DND-41 (cell line): Measurements from ENCODE around the gene LTBP1.

Experiments used
- ATAC-seq: fragments of 200-7000 bp; cut with Tn5 transposase; 3 replicates; pipeline ENCODE4 v1.9.1; 2021; ENCODE audit warnings: low read depth; ENCODE audit not compliant: insufficient read depth
- DNase-seq: peaks from one replicate; pipeline ENCODE4 v3.0.0-alpha.2; 2020
- H2AFZ ChIP-seq: 2 replicates; pipeline ENCODE4 v1.6.0; 2012; ENCODE audit warnings: low read depth, low read length
- H3K27ac ChIP-seq: 2 replicates; pipeline ENCODE4 v1.5.1; 2012; ENCODE audit warnings: low read length, inconsistent platforms
- H3K27me3 ChIP-seq: fragments of 200-600 bp; sonication (generic); 2 replicates; pipeline ENCODE4 v1.6.0; 2012; ENCODE audit warnings: low read length, mild to moderate bottlenecking, inconsistent platforms; ENCODE audit not compliant: insufficient read depth, poor library complexity
- H3K36me3 ChIP-seq: 2 replicates; pipeline ENCODE4 v1.5.1; 2012; ENCODE audit warnings: low read length, inconsistent platforms; ENCODE audit not compliant: insufficient read depth
- H3K4me1 ChIP-seq: 2 replicates; pipeline ENCODE4 v1.5.1; 2012; ENCODE audit warnings: mild to moderate bottlenecking, low read length; ENCODE audit not compliant: insufficient read depth
- H3K4me2 ChIP-seq: 2 replicates; pipeline ENCODE4 v1.6.0; 2012; ENCODE audit warnings: mild to moderate bottlenecking, moderate library complexity, low read length, inconsistent platforms; ENCODE audit not compliant: insufficient read depth
- H3K4me3 ChIP-seq, 2 experiments: fragments of 200-600 bp in 1 of 2; shearing (Covaris generic) in 1 of 2; 2 replicates each; pipeline ENCODE4 v1.5.1; 2012 to 2016; ENCODE audit warnings: inconsistent platforms in 2 of 2, low read length in 2 of 2, mild to moderate bottlenecking in 2 of 2, low read depth in 1 of 2, moderate library complexity in 1 of 2
- H3K79me2 ChIP-seq: 2 replicates; pipeline ENCODE4 v1.6.0; 2012; ENCODE audit warnings: low read length, inconsistent platforms; ENCODE audit not compliant: insufficient read depth
- H3K9ac ChIP-seq: 2 replicates; pipeline ENCODE4 v1.6.0; 2012; ENCODE audit warnings: low read depth, mild to moderate bottlenecking, inconsistent platforms, low read length, moderate library complexity
- H3K9me3 ChIP-seq: 2 replicates; pipeline ENCODE4 v1.5.1; 2012; ENCODE audit warnings: low read length, moderate library complexity, mild to moderate bottlenecking, inconsistent platforms; ENCODE audit not compliant: insufficient read depth, severe bottlenecking
- H4K20me1 ChIP-seq: 2 replicates; pipeline ENCODE4 v1.6.0; 2012; ENCODE audit warnings: low read length; ENCODE audit not compliant: insufficient read depth
- EZH2 ChIP-seq: IDR thresholded peaks from 3 replicates; pipeline ENCODE4 v1.6.1; 2012; ENCODE audit warnings: borderline replicate concordance, low read depth, mild to moderate bottlenecking, moderate library complexity, low read length, inconsistent platforms; ENCODE audit not compliant: severe bottlenecking
- TF ChIP-seq, protein P1 (sequence below): IDR thresholded peaks from 2 replicates; pipeline ENCODE4 v1.5.1; 2012; ENCODE audit warnings: borderline replicate concordance, low read length, moderate library complexity, mild to moderate bottlenecking; ENCODE audit not compliant: poor library complexity, severe bottlenecking; ENCODE audit errors: extremely low read depth

The LTBP1 gene

DNA sequence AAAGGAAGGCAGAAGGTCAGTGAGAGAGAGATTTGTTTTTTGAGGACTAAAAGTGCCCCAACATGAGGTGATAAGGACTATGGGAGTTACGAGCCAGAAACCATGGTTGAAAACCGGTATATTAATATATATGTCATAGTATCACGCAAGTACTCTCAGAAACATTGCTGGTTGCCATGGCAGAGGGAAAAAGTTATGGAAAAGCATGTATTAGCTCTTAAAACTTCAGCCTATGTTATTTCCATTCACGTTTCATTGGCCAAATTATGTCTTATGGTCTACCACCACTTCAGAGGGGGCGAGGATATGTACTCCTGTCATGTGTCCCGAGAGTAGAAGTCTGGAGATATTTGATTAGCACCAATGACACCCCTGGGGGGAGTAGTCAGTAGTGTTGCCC lies 125.9 kb downstream of the LTBP1 start:
- TF ChIP-seq, protein P1, sequence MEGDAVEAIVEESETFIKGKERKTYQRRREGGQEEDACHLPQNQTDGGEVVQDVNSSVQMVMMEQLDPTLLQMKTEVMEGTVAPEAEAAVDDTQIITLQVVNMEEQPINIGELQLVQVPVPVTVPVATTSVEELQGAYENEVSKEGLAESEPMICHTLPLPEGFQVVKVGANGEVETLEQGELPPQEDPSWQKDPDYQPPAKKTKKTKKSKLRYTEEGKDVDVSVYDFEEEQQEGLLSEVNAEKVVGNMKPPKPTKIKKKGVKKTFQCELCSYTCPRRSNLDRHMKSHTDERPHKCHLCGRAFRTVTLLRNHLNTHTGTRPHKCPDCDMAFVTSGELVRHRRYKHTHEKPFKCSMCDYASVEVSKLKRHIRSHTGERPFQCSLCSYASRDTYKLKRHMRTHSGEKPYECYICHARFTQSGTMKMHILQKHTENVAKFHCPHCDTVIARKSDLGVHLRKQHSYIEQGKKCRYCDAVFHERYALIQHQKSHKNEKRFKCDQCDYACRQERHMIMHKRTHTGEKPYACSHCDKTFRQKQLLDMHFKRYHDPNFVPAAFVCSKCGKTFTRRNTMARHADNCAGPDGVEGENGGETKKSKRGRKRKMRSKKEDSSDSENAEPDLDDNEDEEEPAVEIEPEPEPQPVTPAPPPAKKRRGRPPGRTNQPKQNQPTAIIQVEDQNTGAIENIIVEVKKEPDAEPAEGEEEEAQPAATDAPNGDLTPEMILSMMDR, result no peak
- TF ChIP-seq EZH2, result no peak
- H2AFZ ChIP-seq, result no peak overlapping the region
- H3K79me2 ChIP-seq, result no peaks in the 10 kb centered on the region
- H3K27me3 ChIP-seq, result no peaks in the 10 kb centered on the region
- DNase-seq, result no peak
- no peak overlapping the region for H3K27ac ChIP-seq
- no peaks in the 10 kb centered on the region for H4K20me1 ChIP-seq
- no peaks in the 10 kb centered on the region for H3K9me3 ChIP-seq
- no peak overlapping the region for H3K4me3 ChIP-seq
- H3K4me1 ChIP-seq, result no peaks in the 10 kb centered on the region
- no peak overlapping the region for H3K9ac ChIP-seq
- no peaks in the 10 kb centered on the region for H3K36me3 ChIP-seq
- no peak overlapping the region for H3K4me2 ChIP-seq
- ATAC-seq, result no peak

DNA sequence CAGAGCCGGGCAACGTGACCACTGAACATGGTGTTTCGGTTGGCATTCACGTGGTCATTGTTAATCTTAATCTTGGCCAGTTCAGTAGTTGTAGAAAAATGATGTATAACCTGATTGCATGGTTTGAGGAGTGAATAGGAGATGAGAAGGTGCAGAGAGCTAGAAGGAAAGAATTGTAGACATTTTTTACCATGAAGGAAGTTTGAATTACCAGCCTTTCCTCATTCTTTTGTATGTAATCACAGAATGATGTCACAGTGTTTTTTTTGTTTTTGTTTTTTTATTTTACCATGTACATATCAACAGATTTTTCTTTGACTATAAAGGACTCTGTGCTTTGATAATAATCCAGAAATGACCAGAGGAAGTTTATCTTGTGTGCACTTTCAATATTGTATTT lies 126.3 kb downstream of the LTBP1 start:
- H4K20me1 ChIP-seq, result no peaks in the 10 kb centered on the region
- TF ChIP-seq, protein P1, result no peak
- no peak for TF ChIP-seq EZH2
- H3K79me2 ChIP-seq, result no peaks in the 10 kb centered on the region
- ATAC-seq (no peak), DNase-seq (no peak)
- H3K27ac ChIP-seq, result no peak overlapping the region
- no peak overlapping the region for H3K9ac ChIP-seq
- H3K4me2 ChIP-seq, result no peak overlapping the region
- H3K27me3 ChIP-seq, result no peaks in the 10 kb centered on the region
- no peak overlapping the region for H3K4me3 ChIP-seq
- H3K4me1 ChIP-seq, result no peaks in the 10 kb centered on the region
- H3K36me3 ChIP-seq, result no peaks in the 10 kb centered on the region
- no peaks in the 10 kb centered on the region for H3K9me3 ChIP-seq
- H2AFZ ChIP-seq, result no peak overlapping the region

DNA sequence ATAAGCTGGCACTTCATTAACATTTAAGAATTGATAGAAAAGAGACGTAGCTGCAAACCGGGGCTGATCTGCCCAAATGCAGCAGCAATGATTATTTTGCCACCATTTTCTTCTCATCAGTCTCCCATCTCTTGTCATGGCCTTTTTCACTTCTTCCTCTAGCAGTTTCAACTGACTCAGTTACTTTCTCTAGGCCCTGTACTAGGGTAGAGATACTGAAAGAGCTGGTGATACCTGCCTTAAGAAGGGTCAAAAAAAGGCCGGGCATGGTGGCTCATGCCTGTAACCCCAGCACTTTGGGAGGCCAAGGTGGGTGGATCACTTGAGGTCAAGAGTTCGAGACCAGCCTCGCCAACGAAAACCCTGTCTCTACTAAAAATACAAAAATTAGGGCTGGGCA lies 127.4 kb downstream of the LTBP1 start:
- Histone ChIP-seq H3K9me3 (no peaks in the 10 kb centered on the region), H2AFZ (no peak overlapping the region), H3K4me1 (no peaks in the 10 kb centered on the region), H4K20me1 (no peaks in the 10 kb centered on the region), H3K4me3 (no peak overlapping the region), H3K27ac (no peak overlapping the region), H3K79me2 (no peaks in the 10 kb centered on the region), H3K27me3 (no peaks in the 10 kb centered on the region), H3K9ac (no peak overlapping the region), H3K4me2 (no peak overlapping the region), H3K36me3 (no peaks in the 10 kb centered on the region)
- TF ChIP-seq EZH2, result no peak
- TF ChIP-seq, protein P1, result no peak
- ATAC-seq, result no peak
- DNase-seq, result no peak

DNA sequence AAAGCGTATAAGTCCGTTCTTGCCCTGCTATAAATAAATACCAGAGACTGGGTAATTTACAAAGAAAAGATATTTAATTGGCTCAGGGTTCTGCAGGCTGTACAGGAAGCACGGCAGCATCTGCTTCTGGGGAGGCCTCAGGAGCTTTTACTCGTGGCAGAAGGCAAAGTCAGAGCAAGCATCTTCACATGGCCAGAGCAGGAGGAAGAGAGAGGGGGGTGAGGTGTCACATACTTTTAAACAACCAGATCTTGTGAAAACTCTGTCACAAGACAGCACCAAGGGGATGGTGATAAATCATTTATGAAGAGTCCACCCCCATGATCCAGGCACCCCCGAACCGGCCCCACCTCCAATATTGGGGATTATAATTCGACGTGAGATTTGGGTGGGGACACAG lies 130.6 kb downstream of the LTBP1 start:
- H3K9me3 ChIP-seq, result no peaks in the 10 kb centered on the region
- no peaks in the 10 kb centered on the region for H3K27me3 ChIP-seq
- ATAC-seq (no peak), DNase-seq (no peak)
- no peak overlapping the region for H3K4me3 ChIP-seq
- no peak for TF ChIP-seq EZH2
- TF ChIP-seq, protein P1, result no peak
- no peaks in the 10 kb centered on the region for H4K20me1 ChIP-seq
- no peak overlapping the region for H3K27ac ChIP-seq
- no peak overlapping the region for H3K4me2 ChIP-seq
- H3K9ac ChIP-seq, result no peak overlapping the region
- H3K79me2 ChIP-seq, result no peaks in the 10 kb centered on the region
- no peaks in the 10 kb centered on the region for H3K4me1 ChIP-seq
- H3K36me3 ChIP-seq, result no peaks in the 10 kb centered on the region
- no peak overlapping the region for H2AFZ ChIP-seq
